ENCODE results near the gene EAF1. TPM values are rescaled to one million over a fixed set of nuclear protein-coding genes. Genes with fewer than 3 reads are reported as not detected.

Gene EAF1
- total RNA-seq, 1 experiment from 2014 or later = 32.1 TPM

- no peaks in the 10 kb centered on the region for H4K20me1 ChIP-seq (ENCODE audit: insufficient read depth)
These were observed 8.8 kb downstream of the EAF1 start for GRCh38 chr3:15436246-15436645.

More at GRCh38 chr3:15436246-15436645, 8.8 kb downstream of the EAF1 start:
- DNase-seq (ENCODE audit: low read depth, low spot score) (no peak), ATAC-seq (no peak)
- ChIA-PET POLR2A (no interaction called here), RAD21 (ENCODE audit: low non-redundant PET in 1 of 2, low total read pairs in 2 of 2, uncharacterized antibody in 2 of 2, unreplicated experiment in 2 of 2) (no interaction called here), CTCF (no interaction called here)
- intact Hi-C loops (cut with micrococcal nuclease) = no loop called here
- Histone ChIP-seq H3K79me2 (ENCODE audit: insufficient read depth, low read length) (peaks cover 21% of the 10 kb centered on the region), H3K4me3 (replicated peaks in 1 of 2; ENCODE audit: low read depth in 1 of 2, low read length in 2 of 2) (no peak overlapping the region), H3K9me3 (ENCODE audit: control insufficient read depth in 1 of 2, insufficient read depth in 1 of 2, low read depth in 1 of 2, low read length in 2 of 2) (no peaks in the 10 kb centered on the region), H2AFZ (ENCODE audit: low read depth, low read length, poor library complexity, severe bottlenecking) (no peak overlapping the region), H3K27ac (ENCODE audit: low read depth, low read length) (no peak overlapping the region), H3K4me1 (ENCODE audit: control insufficient read depth in 1 of 2, insufficient read depth in 2 of 2, low read length in 2 of 2) (no peaks in the 10 kb centered on the region), H3K9ac (ENCODE audit: low read length) (no peak overlapping the region), H3K27me3 (ENCODE audit: insufficient read depth, low read length) (no peaks in the 10 kb centered on the region), H3K9me2 (ENCODE audit: insufficient read depth) (no peaks in the 10 kb centered on the region), H3K36me3 (ENCODE audit: control insufficient read depth in 1 of 2, insufficient read depth in 2 of 2, low read length in 2 of 2) (peaks cover 53 to 71% of the 10 kb centered on the region in 2 experiments), H3K4me2 (ENCODE audit: low read length) (no peak overlapping the region)
- no TSS peak for BruUV-seq (replicated peaks)
- TF ChIP-seq, protein P1, sequence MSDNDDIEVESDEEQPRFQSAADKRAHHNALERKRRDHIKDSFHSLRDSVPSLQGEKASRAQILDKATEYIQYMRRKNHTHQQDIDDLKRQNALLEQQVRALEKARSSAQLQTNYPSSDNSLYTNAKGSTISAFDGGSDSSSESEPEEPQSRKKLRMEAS (IDR thresholded peaks at IDR 0.05) = no peak
- TF ChIP-seq CTCF (IDR thresholded peaks at IDR 0.05 in 2 of 3, conservative IDR thresholded peaks at IDR 0.05 in 1 of 3; ENCODE audit: borderline replicate concordance in 1 of 3, insufficient read depth in 1 of 3, low read depth in 2 of 3, low read length in 2 of 3) (no peak), SIN3A (IDR thresholded peaks at IDR 0.05; ENCODE audit: low read depth) (no peak), YY1 (IDR thresholded peaks at IDR 0.05; ENCODE audit: extremely low read depth, insufficient replicate concordance, low read depth, low read length) (no peak), FOSL1 (IDR thresholded peaks at IDR 0.05; ENCODE audit: low read depth) (no peak), TCF7L2 (IDR thresholded peaks at IDR 0.05; ENCODE audit: borderline replicate concordance, extremely low read depth, insufficient read depth, insufficient read length) (no peak), POLR2A (IDR thresholded peaks at IDR 0.05; ENCODE audit: borderline replicate concordance, extremely low read depth, insufficient read depth, insufficient read length) (no peak), ZNF274 (IDR thresholded peaks at IDR 0.05; ENCODE audit: low read depth, low read length) (no peak), SP1 (IDR thresholded peaks at IDR 0.05; ENCODE audit: low read depth) (no peak), JUND (IDR thresholded peaks at IDR 0.05) (no peak), SRF (IDR thresholded peaks at IDR 0.05; ENCODE audit: low read depth) (no peak), CEBPB (IDR thresholded peaks at IDR 0.05; ENCODE audit: low read depth) (no peak), EZH2 (IDR thresholded peaks at IDR 0.05) (no peak), ZFX (IDR thresholded peaks at IDR 0.05) (no peak)
- TF ChIP-seq, protein P2, sequence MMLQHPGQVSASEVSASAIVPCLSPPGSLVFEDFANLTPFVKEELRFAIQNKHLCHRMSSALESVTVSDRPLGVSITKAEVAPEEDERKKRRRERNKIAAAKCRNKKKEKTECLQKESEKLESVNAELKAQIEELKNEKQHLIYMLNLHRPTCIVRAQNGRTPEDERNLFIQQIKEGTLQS (IDR thresholded peaks at IDR 0.05) = no peak
- TF ChIP-seq, protein P3, sequence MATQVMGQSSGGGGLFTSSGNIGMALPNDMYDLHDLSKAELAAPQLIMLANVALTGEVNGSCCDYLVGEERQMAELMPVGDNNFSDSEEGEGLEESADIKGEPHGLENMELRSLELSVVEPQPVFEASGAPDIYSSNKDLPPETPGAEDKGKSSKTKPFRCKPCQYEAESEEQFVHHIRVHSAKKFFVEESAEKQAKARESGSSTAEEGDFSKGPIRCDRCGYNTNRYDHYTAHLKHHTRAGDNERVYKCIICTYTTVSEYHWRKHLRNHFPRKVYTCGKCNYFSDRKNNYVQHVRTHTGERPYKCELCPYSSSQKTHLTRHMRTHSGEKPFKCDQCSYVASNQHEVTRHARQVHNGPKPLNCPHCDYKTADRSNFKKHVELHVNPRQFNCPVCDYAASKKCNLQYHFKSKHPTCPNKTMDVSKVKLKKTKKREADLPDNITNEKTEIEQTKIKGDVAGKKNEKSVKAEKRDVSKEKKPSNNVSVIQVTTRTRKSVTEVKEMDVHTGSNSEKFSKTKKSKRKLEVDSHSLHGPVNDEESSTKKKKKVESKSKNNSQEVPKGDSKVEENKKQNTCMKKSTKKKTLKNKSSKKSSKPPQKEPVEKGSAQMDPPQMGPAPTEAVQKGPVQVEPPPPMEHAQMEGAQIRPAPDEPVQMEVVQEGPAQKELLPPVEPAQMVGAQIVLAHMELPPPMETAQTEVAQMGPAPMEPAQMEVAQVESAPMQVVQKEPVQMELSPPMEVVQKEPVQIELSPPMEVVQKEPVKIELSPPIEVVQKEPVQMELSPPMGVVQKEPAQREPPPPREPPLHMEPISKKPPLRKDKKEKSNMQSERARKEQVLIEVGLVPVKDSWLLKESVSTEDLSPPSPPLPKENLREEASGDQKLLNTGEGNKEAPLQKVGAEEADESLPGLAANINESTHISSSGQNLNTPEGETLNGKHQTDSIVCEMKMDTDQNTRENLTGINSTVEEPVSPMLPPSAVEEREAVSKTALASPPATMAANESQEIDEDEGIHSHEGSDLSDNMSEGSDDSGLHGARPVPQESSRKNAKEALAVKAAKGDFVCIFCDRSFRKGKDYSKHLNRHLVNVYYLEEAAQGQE (IDR thresholded peaks at IDR 0.05; ENCODE audit: low read depth) = no peak

All from HCT116 (cell line).